Neutrophil (primary cell): Measurements from ENCODE around the gene PARD3.
"Not testable (repeated sequence)": the region's sequence is repeated elsewhere in the genome, so short reads cannot be mapped to it uniquely, and the experiment has no call there.

Experiments
- H3K27ac ChIP-seq: fragments of 200-600 bp; sonication (generic); 2 replicates; pipeline ENCODE4 v1.5.1; 2016; ENCODE audit warnings: mild to moderate bottlenecking, moderate library complexity
- H3K27me3 ChIP-seq: fragments of 200-600 bp; sonication (generic); 2 replicates; pipeline ENCODE4 v1.6.0; 2016; ENCODE audit warnings: mild to moderate bottlenecking
- H3K36me3 ChIP-seq: fragments of 200-600 bp; sonication (generic); 2 replicates; pipeline ENCODE4 v1.5.1; 2017
- H3K4me1 ChIP-seq, 2 experiments: fragments of 200-600 bp in 1 of 2; sonication (generic) in 1 of 2; 1 replicate in 1 of 2; 2 replicates in 1 of 2; pipeline versions ENCODE4 v1.5.1 to v1.6.1; 2013 to 2016; ENCODE audit warnings: low read depth in 1 of 2, low read length in 1 of 2, mild to moderate bottlenecking in 1 of 2, moderate library complexity in 1 of 2; ENCODE audit not compliant: control insufficient read depth in 1 of 2, insufficient read depth in 1 of 2
- H3K4me3 ChIP-seq, 2 experiments: fragments of 200-600 bp in 1 of 2; sonication (generic) in 1 of 2; 1 replicate in 1 of 2; 2 replicates in 1 of 2; pipeline ENCODE4 v1.5.1; 2013 to 2016; ENCODE audit warnings: low read depth in 1 of 2, low read length in 1 of 2, mild to moderate bottlenecking in 1 of 2, moderate library complexity in 1 of 2
- H3K9me3 ChIP-seq: fragments of 200-600 bp; sonication (generic); 2 replicates; pipeline ENCODE4 v1.5.1; 2016
- CTCF ChIP-seq: fragments of 200-600 bp; sonication (generic); IDR thresholded peaks from 2 replicates; pipeline ENCODE4 v1.5.1; 2016; ENCODE audit warnings: antibody characterized with exemption

Gene PARD3

GRCh38 chr10:34078017-34078744 lies 736.9 kb downstream of the PARD3 start:
- H3K36me3 ChIP-seq, result no peaks in the 10 kb centered on the region
- H3K27ac ChIP-seq, result no peak overlapping the region
- H3K27me3 ChIP-seq, result no peaks in the 10 kb centered on the region
- H3K4me1 ChIP-seq, result no peaks in the 10 kb centered on the region
- TF ChIP-seq CTCF, result no peak
- H3K4me3 ChIP-seq, result no peak overlapping the region
- no peaks in the 10 kb centered on the region for H3K9me3 ChIP-seq

- H3K4me1 ChIP-seq, result no peaks in the 10 kb centered on the region
- H3K4me3 ChIP-seq, result no peak overlapping the region
- H3K36me3 ChIP-seq, result no peaks in the 10 kb centered on the region
- no peaks in the 10 kb centered on the region for H3K27me3 ChIP-seq
- no peaks in the 10 kb centered on the region for H3K9me3 ChIP-seq
- TF ChIP-seq CTCF, result no peak
- H3K27ac ChIP-seq, result no peak overlapping the region
These were observed 738.7 kb downstream of the PARD3 start for GRCh38 chr10:34076443-34076842.

GRCh38 chr10:34075254-34075926 lies 739.7 kb downstream of the PARD3 start:
- no peak overlapping the region for H3K27ac ChIP-seq
- no peak for TF ChIP-seq CTCF

GRCh38 chr10:34074051-34074450 lies 741.0 kb downstream of the PARD3 start:
- Histone ChIP-seq H3K36me3 (no peaks in the 10 kb centered on the region), H3K4me1 (no peaks in the 10 kb centered on the region), H3K27me3 (no peaks in the 10 kb centered on the region), H3K9me3 (no peaks in the 10 kb centered on the region), H3K4me3 (no peak overlapping the region), H3K27ac (no peak overlapping the region)
- TF ChIP-seq CTCF, result no peak

More at GRCh38 chr10:34075254-34075926, 739.7 kb downstream of the PARD3 start:
- Histone ChIP-seq H3K36me3 (no peaks in the 10 kb centered on the region), H3K4me3 (no peak overlapping the region), H3K9me3 (no peaks in the 10 kb centered on the region), H3K4me1 (no peaks in the 10 kb centered on the region), H3K27me3 (no peaks in the 10 kb centered on the region)

GRCh38 chr10:34067741-34068140 lies 747.4 kb downstream of the PARD3 start:
- not testable (repeated sequence) for H3K27ac ChIP-seq, H3K9me3 ChIP-seq, H3K4me3 ChIP-seq, H3K27me3 ChIP-seq, H3K4me1 ChIP-seq, H3K36me3 ChIP-seq

GRCh38 chr10:34063592-34063991 lies 751.5 kb downstream of the PARD3 start:
- no peaks in the 10 kb centered on the region for H3K4me1 ChIP-seq
- no peak for TF ChIP-seq CTCF
- no peaks in the 10 kb centered on the region for H3K36me3 ChIP-seq
- no peaks in the 10 kb centered on the region for H3K27me3 ChIP-seq
- H3K27ac ChIP-seq, result no peak overlapping the region
- H3K9me3 ChIP-seq, result no peaks in the 10 kb centered on the region
- H3K4me3 ChIP-seq, result no peak overlapping the region
